ENCODE data around the gene CREBL2. TPM values are rescaled to one million over a fixed set of nuclear protein-coding genes. Genes with fewer than 3 reads are reported as not detected.

Gene CREBL2
- total RNA-seq, 1 donor from 2014 or later = 37.9 TPM

DNA sequence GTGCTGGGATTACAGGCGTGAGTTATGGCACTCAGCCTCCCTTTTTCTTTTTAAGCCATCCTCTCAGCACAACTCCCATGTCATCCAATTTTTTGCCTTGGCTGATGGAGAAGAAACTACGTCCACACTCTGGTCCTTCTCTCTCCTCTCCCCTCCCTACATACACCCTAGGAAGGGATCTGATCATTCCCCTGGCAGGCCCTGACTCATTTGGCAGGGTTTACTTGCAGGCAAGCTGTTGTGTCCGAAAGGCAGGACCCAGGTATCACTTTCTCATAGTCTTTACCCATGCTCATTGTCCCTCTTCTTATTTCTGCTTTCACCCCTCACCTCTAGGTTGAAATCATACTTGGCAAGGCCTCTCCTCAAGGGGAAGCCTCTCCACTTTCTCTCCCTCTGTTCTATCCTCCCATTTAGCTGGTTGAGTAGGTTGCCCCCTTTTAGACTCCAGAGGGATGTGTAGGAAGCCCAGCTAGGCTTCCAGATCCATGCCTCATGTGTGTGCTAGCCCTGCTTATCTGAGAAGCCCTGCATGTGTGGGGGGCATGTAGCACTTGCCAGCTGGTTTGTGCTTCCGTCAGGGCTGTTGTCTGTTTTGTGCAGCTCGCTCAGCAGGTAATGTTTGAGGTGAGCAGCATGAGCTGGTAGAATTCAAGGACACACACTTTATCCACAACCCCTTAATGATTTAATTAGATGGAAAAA, 69.5 kb downstream of the CREBL2 start:
- DNase-seq = no peak

DNA sequence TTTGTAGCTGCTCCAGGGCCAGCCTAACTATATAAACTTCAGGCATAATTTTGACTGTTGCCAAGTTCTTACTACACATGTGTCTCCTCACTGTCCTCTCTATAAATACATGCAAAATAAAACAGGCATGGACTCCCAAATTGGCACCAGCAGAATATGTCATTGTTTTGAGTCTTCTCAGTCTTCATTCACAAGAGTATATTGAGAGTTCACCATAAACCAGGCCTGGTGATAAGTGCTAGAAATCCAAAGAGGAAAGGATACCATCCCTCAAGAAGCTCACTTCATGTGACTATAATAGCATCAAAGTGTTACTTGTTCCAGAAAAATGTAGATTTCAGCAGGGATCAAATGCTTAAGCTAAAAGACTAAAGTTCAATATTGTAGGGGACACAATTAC, 70.6 kb downstream of the CREBL2 start:
- no peak for DNase-seq

DNA sequence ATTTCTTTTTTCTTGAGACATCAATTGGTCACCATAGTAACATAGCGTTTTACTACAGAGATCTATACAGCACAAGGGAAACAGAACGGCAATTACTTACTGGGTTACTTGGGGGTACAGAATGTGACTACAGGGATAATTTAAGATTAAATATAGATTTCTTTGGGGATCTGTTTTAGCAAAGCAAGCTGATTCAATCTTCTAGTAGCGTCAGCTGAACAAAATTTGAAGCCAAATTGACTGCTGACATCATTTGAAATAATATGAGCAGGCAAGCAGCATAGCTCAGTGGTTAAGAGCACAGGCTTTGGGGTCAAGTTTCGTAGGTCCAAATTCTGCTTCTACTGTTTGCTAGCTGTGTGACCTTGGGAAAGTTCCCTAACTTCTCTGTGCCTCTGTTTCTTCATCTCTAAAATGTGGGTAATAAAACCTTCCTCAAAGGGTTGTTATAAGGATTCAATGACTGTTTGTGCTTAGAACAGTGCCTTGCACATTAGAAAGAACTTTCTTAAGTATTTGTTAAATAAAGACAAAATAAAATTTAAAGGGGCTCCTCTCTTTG, 71.5 kb downstream of the CREBL2 start:
- DNase-seq = no peak

DNA sequence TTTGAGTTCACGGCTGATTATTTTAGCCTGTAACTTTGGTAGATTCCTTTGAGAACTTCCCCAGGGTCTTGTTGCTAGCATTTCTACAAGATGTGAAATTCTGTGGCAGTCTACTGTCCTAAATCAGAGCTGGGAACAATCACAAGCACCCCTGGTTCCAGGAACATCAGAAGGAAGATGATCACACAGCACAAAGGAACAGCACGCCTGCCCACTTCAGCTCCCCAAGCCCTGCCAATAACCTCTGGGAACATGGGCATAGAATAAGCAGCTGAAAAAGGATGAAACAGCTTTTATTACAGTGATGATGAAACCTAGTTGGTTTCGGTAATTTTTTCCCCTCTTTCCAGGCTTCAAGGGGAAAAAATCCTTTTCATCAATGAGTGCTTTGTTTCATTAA, 72.0 kb downstream of the CREBL2 start:
- DNase-seq = no peak

DNA sequence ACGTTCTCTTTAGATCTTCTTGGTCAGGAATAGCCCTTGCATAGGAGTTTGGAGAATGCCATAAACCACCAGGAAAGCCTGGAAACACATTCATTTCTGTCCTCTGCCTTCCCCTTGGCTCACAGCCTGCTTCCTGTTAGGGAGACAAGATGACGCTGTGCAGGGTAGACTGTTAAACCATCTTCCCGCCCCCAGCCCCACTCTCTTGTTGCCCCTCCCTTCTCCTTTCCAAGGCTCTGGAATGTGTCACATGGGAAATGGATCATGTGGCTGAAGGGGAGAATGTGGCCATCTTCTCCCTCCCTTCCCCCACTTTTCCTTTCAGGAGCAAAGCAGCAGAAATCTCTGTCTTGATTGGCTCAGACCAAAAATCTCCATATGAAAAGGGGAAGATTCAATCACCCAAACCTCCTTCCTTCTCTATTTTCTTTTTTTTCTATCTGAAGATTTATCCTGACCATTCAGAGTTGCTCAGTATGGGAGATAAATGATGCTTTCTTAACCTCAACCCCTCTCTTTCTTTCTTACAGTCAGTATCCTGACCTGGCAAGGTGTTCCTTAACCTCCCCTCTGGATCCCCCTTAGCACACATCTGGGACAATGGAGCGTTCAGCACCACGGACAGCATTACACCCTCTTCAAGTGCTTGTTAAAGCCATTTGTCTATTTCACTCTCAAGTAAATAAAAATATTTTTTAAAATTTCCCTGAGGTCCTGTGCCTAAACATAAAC, 72.9 kb downstream of the CREBL2 start:
- DNase-seq = peak; percentile 71

DNA sequence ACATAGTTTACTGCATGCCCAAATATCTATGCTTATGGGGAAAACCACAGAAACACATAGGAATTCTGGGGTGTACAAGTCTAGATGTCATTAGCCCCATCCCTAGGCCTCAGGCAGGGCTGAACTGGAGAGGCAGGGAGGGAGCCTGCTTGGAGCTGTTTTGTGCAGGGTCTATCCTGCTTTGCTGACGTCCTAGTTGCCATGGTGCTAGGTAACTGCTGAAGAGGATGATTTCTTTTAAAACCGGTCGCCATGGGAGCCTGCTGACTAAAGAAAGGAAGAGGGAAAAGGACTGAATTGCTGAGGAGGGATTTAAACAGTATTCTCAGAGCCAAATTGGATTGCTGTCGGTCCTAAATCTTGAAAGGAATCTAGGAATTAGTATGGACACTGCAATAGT, 73.6 kb downstream of the CREBL2 start:
- DNase-seq = no peak

DNA sequence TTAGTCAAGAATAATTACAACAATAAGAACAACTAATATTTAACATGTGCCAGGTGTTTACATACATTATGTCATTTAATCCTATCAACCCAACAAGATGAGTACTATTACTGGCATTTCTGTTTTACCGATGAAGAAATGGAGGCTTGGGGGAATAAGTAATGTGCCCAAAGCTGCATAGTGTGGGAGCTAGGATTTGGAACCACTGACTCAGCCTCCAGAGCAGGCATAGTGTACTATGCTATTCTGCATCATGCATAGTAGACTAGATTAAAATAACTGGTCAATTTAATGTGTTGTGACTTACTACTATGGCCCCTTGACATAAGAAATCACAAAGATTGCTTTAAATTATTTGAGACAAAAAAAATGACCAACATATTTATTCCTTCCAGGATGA, 74.8 kb downstream of the CREBL2 start:
- DNase-seq = no peak

DNA sequence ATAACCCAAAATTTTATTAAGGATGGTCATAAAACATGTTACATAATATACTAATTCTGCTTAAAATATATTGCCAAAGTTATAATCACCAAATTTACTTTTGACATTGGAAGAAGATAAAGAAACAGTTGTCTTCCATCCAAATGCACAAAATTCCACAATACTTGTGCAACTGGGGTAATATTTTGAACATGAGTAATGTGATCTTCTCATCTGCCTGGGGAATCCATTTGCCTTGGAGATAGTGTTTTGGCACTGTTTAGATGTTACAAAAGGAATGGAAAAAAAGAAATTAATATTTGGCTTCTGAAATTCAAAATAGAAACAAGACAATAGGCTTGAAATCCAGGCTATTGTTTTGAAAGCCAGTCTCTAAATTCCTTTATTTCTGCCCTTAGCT, 75.2 kb downstream of the CREBL2 start:
- DNase-seq = no peak

DNA sequence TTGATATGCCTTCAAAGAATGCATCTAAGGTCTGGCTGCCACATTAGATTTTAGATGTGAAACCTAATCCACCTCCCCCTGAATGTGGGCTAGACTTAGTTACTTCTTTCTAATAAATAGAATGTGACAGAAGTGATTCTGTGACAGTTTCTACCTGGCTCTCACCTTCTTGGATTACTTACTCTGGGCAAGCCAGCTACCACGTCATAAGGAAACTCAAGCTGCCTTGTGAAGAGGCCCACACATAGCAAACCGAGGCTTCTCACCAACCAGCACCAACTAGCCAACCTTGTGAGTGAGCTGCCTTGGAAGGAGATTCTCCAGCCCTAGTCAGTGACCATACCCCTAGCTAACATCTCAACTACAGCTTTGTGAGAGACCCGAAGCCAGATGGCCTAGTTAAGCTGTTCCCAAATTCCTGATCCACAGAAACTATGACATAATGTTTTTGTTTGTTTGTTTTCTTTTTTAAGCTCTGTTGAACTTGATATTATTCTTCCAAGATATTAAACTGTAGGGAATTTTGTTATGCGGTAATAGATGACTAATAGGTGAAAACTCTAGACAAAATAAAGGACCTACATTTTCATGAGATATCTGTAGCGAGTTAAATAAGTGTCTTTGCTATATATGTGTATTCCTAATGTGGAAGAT, 78.1 kb downstream of the CREBL2 start:
- no peak for DNase-seq

DNA sequence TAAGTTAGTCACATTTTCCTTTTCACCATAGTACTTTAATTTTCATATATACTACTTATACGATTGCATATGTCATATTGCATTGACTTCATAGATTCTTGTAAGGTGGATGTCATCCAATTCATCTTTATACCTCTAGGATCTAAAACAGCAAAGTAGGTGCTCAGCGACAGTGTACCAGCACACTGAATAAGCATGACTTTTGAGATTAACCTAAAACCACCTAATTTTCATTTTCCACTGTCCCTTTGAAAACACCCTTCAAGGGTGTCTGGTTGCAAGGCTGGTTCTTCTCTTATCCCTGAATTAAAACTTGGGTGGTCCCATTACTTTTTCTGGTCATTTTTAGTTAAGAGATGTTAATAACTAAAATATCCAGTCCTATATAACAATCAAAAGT, 79.9 kb downstream of the CREBL2 start:
- DNase-seq = no peak

DNA sequence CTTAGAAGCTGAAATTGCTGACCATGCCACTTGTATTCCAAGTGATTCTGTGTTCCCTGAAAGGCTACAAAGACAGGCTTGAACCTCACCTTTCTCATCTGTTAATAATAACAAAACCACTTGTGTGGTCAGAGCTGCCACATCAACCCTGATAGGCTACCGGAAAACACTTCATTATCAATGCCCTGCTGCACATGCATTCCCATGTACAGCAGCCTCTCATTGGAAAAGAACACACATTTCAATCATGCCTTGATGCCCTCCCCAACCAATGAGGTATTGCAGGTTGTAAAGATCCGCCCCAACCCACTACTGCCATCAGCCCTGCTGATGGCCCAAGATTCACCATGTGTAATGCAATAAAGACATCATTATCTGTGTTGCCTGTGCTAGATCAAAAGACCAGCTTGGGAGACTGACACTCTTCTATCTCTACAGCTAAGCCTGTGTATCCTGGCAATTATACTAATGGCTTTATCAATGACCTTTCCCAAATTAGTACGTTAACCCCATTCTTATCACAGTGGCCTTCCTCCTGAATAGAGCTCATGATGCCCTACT, 81.5 kb downstream of the CREBL2 start:
- DNase-seq = no peak

Other genes starting within 250 kb of the CREBL2 start
- gene DUSP16, start 49.0 kb upstream of the CREBL2 start, total RNA-seq = 9.2 and 13.1 TPM in 2 replicates
- gene GPR19, start 84.3 kb downstream of the CREBL2 start, total RNA-seq = 0.17 and 0.84 TPM in 2 replicates
- gene CDKN1B, start 105.5 kb downstream of the CREBL2 start, total RNA-seq = 67.7 and 75.4 TPM in 2 replicates
- 35.6 and 63.8 TPM in 2 replicates for gene APOLD1, start 173.8 kb downstream of the CREBL2 start, total RNA-seq
- gene DDX47, start 201.5 kb downstream of the CREBL2 start, total RNA-seq = 83.0 and 87.7 TPM in 2 replicates